ENCODE data around the gene SND1. TPM values are rescaled to one million over a fixed set of nuclear protein-coding genes. Genes with fewer than 3 reads are reported as not detected.
"Not testable (repeated sequence)": the region's sequence is repeated elsewhere in the genome, so short reads cannot be mapped to it uniquely, and the experiment has no call there.

Gene SND1
- total RNA-seq, 1 experiment from 2014 or later: 111 TPM

DNA sequence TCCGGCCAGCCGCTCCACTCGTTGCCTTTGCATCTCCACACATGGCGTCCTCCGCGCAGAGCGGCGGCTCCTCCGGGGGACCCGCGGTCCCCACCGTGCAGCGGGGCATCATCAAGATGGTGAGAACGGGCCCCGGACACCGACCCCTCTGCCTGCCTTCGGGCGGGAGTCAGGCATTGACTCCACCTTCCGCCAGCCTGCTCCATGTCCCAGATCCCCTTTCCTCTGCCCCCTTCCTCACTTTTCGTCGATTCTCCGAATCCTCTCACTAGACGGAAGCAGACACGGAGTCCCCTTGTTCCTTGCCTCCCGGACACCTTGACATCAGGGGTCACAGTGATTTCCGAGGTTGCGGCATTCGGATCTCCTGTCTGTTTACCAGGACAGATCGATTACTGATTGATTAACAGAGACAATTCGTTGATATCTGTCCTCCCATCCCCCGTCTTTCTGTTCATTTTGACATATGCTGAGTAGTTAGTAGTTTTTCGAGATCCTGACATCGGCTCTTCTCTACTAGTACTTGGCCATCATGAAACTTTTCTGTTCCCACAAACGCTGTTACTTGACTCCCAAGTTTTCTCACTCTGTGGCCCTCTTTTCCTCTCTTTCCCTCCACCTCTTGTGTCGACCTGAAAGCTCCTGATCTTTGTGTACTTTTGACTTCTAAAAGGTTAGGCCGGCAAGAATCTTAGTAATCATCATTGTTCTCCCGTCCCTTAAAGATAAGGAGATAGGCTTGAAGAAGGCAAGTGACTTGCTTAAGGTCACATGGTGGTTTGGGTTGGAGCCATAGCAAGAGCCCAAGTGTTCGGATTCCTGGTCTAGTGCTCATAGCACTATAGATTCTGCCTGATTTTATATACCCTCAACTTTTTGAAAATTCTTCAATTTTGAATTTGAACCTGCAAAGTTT is 597 bp downstream of the SND1 start:
- DNase-seq (ENCODE audit: low spot score): no peak

GRCh38 chr7:127653396-127653795 is 1.4 kb downstream of the SND1 start:
- DNase-seq (ENCODE audit: low spot score): no peak

DNA sequence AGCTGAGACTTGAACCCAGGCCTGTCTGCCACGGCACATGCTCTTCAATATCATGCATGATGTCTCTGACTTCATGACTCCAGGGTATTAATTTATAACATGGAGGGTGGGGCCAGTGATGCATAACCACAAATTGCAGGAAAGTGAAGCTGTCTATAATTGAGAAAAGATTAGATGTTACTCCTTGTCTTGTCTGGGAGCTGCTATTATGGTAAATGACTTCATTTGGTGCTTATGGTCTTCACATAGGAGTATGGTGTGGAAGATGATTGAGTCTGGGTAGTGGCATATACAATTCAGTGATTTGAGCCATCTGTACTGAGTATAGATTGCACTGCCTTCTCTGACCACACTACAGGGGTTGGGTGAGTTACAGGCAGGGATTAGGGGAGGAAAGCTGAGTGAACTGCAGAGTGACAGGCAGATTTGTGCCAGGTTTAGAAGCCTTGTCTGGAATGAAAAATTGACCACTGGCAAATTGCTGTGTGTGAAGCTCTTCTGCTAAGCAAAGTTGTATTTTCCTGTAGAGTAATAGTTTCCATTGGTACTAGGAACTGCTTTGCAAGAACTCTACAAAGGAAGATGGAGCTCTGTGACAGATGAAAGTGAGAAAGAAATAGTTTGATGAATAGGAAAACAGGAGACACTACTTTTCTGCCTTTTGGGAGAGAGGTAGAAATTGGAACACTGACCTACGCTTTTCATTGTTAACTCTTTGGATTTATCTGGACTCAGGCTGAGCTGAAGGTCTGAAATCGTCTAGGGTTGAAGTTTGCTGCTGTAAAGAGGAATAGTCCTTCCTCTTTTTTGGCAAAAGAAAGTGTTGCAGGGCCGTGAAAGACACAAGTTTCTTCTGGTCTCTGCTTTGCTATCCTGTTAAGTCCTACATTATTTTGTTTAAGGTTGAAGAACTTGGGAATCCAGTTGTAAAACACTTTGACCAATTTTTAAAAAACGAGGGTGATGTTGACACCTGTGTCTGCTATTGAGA is 2.7 kb downstream of the SND1 start:
- no peak for DNase-seq (ENCODE audit: low spot score)

- DNase-seq (ENCODE audit: low spot score): no peak
Measured at GRCh38 chr7:127655720-127656119, 3.7 kb downstream of the SND1 start.

DNA sequence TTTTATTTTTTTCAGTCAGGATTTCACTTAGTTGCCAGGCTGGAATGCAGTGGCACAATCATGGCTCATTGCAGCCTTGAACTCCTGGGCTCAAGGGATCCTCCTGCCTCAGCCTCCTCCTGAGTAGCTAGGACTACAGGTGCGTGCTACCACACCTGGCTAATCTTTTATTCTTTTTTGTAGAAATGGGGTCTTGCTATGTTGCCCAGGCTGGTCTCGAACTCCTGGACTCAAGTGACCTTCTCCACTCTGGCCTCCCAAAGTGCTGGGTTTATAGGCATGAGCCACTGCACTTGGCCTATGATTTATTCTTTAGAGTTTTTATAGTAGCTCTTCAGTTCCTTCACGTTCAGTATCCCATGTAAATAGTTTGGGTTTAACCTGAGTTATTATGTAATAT is 5.5 kb downstream of the SND1 start:
- no peak for DNase-seq (ENCODE audit: low spot score)

GRCh38 chr7:127658970-127659630 is 7.1 kb downstream of the SND1 start:
- DNase-seq (ENCODE audit: low spot score): no peak

DNA sequence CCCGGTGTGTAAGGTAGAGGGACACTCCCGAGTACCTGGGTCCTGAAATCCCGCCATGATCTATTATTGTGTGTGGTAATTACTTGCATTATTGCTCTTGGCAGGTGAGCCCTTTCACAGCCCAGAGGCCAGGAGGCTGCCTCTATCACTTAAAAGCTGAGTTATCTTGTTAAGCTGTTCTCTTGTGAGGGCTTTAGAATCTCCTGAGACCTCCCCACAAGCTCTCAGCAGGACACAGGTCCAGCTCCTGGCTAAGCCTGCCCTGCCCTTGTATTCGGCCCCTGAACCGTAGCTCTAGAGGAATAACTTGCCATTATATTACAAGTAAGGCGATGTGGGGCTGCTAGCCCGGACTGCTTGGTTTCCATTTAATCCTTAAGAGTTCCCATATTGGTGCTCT is 13.9 kb downstream of the SND1 start:
- DNase-seq (ENCODE audit: low spot score): no peak

GRCh38 chr7:127666602-127667001 is 14.6 kb downstream of the SND1 start:
- no peak for DNase-seq (ENCODE audit: low spot score)

DNA sequence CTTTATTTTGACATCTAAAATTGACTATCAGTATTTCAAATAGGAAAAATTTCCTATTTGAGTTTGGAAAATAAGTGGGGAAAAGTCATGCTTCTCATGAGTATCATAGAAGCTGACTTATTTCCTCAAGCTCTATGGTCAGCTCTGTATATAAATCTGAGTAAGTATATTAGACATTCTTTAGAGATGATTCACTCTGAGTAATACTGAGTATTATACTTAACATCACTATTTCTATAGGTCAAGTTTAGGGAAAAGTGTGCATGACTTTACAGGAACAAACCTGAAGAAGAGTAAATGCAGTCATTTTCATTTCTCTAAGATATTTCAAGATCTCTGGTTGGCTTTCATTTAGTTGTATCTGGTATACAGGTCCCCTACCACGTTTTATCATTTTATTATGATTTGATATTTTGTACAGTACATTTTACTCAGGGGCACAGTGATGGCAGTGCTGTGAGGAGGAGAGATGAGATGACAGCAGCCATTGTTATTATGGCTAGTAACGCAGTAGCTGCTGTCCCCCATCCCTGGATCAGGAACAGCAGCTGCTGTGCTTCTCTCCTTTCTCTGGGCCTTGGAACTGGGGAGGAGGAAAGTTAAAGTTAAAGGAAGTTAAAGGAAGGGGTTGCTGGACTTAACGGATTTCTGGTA is 15.2 kb downstream of the SND1 start:
- peak; percentile 55 for DNase-seq (ENCODE audit: low spot score)

- no peak for DNase-seq (ENCODE audit: low spot score)
Measured at GRCh38 chr7:127667759-127668530, 16.0 kb downstream of the SND1 start.

GRCh38 chr7:127671341-127671740 is 19.3 kb downstream of the SND1 start:
- DNase-seq (ENCODE audit: low spot score): no peak

- no peak for DNase-seq (ENCODE audit: low spot score)
Measured at GRCh38 chr7:127673902-127674301, 21.9 kb downstream of the SND1 start.

DNA sequence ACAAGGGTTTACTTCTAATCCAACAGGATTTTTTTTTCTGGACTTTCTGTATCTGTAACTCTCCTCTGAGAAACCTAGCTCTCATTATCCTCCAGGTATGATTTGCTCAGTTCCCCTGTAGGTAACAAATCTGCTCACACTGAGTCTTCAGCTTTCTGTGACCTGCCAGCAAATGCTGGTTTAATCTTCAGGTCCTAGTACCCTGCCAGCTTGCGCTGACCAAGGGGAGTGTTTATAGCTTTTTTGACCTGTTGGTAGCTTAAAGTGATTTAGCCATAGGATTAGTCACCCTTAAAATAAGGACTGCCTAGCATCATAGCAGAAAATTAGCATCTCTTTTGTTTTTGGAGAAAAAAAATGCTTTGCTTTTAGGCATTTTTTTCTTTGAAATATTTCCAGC is 22.4 kb downstream of the SND1 start:
- no peak for DNase-seq (ENCODE audit: low spot score)

GRCh38 chr7:127674923-127675322 is 22.9 kb downstream of the SND1 start:
- not testable (repeated sequence) for DNase-seq (ENCODE audit: low spot score)

DNA sequence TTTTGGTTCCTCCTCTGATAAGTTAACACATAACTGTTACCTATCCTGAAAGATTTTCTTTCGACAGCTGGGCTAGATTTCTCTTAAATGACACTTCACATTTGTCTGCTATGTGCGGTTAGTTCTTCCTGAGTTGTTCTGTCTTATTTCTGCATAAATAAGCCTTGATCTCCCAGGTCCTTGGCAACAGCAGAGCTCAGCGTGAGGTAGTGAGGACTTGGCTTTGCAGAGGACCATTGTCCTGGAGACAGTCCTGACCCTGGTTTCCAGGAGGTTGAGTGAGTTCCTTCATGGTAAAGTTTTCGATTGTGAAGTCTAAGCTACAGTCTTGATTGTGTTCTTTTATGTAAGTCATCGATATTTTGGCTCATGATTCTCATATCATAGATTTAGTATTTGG is 23.7 kb downstream of the SND1 start:
- DNase-seq (ENCODE audit: low spot score): no peak

- no peak for DNase-seq (ENCODE audit: low spot score)
Measured at GRCh38 chr7:127677433-127678230, 25.6 kb downstream of the SND1 start.

DNA sequence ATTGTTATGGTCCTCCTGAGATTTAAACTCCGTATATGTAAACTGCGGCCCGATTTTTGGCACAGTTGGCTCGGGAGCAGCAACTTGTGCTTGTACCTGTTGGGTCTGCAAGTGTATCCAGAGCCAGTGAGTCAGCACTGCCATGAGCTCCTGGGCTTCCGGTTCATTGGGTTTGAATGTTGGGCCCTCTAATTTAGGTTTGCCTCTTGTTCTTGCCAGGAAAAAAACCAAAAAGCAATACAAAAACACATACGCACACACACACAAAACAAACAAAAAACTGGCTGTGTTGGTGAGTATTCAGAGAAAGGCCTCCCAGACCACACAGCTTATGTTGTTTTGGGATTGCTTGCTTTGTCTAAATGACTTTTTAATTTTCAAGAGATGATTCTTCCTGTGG is 26.3 kb downstream of the SND1 start:
- DNase-seq (ENCODE audit: low spot score): no peak

- peak; percentile 12 for DNase-seq (ENCODE audit: low spot score)
Measured at GRCh38 chr7:127678947-127679346, 27.0 kb downstream of the SND1 start.

DNA sequence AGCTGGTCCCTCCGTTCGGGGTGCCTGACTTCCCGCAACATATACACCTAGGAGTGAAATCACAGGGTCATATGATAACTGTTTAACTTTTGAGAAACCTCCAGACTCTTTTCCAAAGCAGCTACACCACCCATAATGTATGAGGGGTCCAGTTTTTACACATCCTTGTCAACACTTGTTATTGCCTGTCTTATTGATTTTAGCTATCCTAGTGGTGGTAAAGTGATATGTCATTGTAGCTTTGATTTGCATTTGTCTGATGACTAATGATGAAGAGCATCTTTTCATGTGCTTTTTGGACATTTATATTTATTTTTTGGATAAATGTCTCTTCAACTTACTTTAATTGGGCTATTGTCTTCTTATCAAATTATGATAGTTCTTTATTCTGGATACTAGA is 29.0 kb downstream of the SND1 start:
- no peak for DNase-seq (ENCODE audit: low spot score)

- no peak for DNase-seq (ENCODE audit: low spot score)
Measured at GRCh38 chr7:127682140-127682539, 30.1 kb downstream of the SND1 start.
